Mesodermal cell (in vitro differentiated cells): ENCODE measurements around the gene ADGRD1.
"Not testable (repeated sequence)": the region's sequence is repeated elsewhere in the genome, so short reads cannot be mapped to it uniquely, and the experiment has no call there.

Experiments used
- H3K27ac ChIP-seq: 2 replicates; pipeline ENCODE4 v1.7.0; 2013; ENCODE audit warnings: mild to moderate bottlenecking, low read depth, low read length, moderate library complexity; ENCODE audit not compliant: severe bottlenecking
- H3K36me3 ChIP-seq: 2 replicates; pipeline ENCODE4 v1.7.1; 2013; ENCODE audit warnings: mild to moderate bottlenecking, low read length, moderate library complexity; ENCODE audit not compliant: control insufficient read depth, insufficient read depth
- H3K4me1 ChIP-seq: one replicate; pipeline ENCODE4 v1.7.1; 2013; ENCODE audit warnings: mild to moderate bottlenecking, low read length; ENCODE audit not compliant: insufficient read depth, control insufficient read depth, poor library complexity, severe bottlenecking
- H3K4me3 ChIP-seq: 2 replicates; pipeline ENCODE4 v1.7.0; 2013; ENCODE audit warnings: low read length, control low read depth, mild to moderate bottlenecking; ENCODE audit not compliant: insufficient read depth, poor library complexity, severe bottlenecking; ENCODE audit errors: extremely low read depth
- H3K9me3 ChIP-seq: 2 replicates; pipeline ENCODE4 v1.7.1; 2013; ENCODE audit warnings: mild to moderate bottlenecking, low read length, moderate library complexity; ENCODE audit not compliant: control insufficient read depth
- WGBS, 2 experiments: methylation state at CpG; one replicate each; pipeline ENCODE4 v1.1.5; 2013; ENCODE audit warnings: missing lambda C conversion rate in 2 of 2; ENCODE audit not compliant: insufficient coverage in 2 of 2; 5-methylcytosine and 5-hydroxymethylcytosine counted together

Gene ADGRD1

DNA sequence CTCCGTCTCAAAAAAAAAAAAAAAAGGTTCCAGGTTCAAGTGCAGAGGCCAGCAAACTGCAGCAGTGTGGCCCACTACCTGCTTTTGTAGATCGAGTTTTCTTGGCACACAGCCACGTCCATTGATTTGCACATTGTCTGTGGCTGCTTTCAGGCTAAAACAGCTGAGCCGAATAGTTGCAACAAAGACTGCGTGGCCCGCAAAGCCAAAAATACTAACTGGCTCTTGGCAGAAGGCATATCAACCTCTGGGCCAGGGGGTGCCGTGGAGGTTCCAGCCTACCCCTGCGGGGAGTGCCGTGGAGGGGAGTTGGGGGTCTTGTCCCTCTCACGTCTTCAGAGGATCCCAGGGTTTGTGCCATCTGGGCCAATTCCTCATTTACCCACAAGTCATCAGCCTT, 170.1 kb downstream of the ADGRD1 start:
- no peaks in the 10 kb centered on the region for H3K4me1 ChIP-seq
- no peak overlapping the region for H3K27ac ChIP-seq
- no peak overlapping the region for H3K4me3 ChIP-seq
- H3K9me3 ChIP-seq: no peaks in the 10 kb centered on the region
- H3K36me3 ChIP-seq: no peaks in the 10 kb centered on the region
- WGBS, 2 experiments: 92 to 95% methylated on average over 7 to 8 of the region's 10 CpGs

DNA sequence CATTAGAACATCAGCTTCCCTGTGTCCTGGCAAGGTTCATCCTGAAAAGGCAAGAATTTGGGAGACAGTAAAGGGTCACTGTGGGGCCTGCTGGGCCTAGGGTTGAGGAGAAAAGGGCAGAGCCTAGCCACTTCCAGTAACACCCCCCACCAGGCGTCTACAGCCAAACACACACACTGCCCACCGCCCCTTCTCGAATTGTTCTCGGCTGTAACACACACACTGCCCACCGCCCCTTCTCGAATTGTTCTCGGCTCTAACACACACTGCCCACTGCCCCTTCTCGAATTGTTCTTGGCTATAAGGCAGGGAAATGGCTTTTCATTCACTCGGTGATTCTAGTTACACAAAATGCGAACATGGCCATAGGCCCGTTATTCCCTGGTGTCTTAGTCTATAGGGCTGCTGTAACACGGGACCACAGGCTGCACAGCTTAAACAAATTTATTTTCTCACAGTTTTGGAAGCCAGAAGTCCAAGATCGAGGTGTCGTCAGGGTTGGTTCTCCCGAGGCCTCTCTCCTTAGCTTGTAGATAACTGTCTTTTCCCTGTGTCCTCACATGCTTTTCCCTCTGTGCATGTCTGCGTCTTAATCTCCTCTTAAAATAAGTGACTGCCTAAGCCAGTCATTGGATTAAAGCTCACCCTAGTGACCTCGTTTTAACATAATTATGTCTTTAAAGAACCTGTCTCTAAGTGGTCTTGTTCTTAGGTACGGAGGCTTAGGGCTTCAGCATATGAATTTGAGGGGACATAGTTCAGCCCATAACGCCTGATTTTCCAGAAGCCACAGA, 171.0 kb downstream of the ADGRD1 start:
- WGBS, 2 experiments: 84 to 93% methylated on average over 16 of the region's 19 CpGs

DNA sequence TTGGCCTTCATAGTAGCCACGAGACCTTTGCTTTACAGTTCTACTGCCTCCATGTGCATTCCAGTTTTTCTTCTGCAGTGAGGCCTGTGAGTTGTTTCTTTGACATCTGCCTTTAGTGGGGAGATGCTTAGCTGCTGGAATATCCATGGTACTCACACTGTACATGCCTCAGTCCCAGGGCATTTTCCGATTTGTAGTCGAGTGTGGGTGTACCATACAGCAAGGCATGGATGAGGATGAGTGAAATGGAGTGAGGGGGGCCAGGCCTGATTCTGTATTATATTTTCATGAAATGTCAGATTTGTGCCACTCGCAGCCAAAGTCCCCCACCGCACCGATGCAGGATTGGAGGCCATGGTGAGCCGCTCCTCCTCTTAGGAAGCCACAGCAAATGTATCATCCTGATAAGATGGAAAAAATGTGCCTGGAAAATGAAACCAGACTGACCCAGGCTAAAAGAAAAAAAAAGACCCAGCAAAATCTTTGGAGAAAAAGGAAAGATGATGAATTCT, 173.0 kb downstream of the ADGRD1 start:
- Histone ChIP-seq H3K9me3 (no peaks in the 10 kb centered on the region), H3K4me3 (no peak overlapping the region), H3K27ac (no peak overlapping the region), H3K4me1 (no peaks in the 10 kb centered on the region), H3K36me3 (no peaks in the 10 kb centered on the region)
- 93 to 100% methylated on average over 2 to 7 of the region's 7 CpGs for WGBS, 2 experiments

More for the DNA sequence above, 171.0 kb downstream of the ADGRD1 start:
- no peaks in the 10 kb centered on the region for H3K9me3 ChIP-seq
- H3K27ac ChIP-seq: no peak overlapping the region
- no peaks in the 10 kb centered on the region for H3K36me3 ChIP-seq
- H3K4me1 ChIP-seq: no peaks in the 10 kb centered on the region
- no peak overlapping the region for H3K4me3 ChIP-seq

- Histone ChIP-seq H3K4me3 (no peak overlapping the region), H3K36me3 (no peaks in the 10 kb centered on the region), H3K4me1 (no peaks in the 10 kb centered on the region), H3K9me3 (no peaks in the 10 kb centered on the region), H3K27ac (no peak overlapping the region)
- WGBS, 2 experiments: 100% methylated on average over 1 to 2 of the region's 6 CpGs
Measured at GRCh38 chr12:131128556-131128955, 174.8 kb downstream of the ADGRD1 start.

- not testable (repeated sequence) for H3K9me3 ChIP-seq, H3K27ac ChIP-seq, H3K4me3 ChIP-seq, H3K4me1 ChIP-seq, H3K36me3 ChIP-seq
- WGBS, 2 experiments: 90 to 93% methylated on average over 9 to 10 of the region's 20 CpGs
Measured at GRCh38 chr12:131128966-131129619, 175.4 kb downstream of the ADGRD1 start.

DNA sequence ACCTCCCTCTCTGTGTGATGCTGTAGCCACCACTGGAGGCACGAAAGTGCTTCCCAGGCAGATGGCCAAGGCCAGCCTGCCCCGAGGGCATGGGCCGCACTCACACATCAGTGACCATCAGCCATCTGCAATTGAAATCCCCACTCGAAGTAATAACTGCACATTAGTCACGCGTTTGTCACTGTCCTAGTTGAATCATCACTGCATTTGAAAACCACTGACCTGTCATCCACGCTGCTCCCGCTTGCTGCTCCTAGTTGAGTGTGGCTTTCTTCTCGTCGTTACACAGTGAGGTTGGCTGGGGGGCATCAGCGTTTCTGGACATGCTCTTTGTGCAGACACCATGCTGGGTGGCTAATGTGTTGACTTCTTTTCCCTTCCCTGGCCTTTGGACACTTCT, 176.1 kb downstream of the ADGRD1 start:
- Histone ChIP-seq H3K4me1 (no peaks in the 10 kb centered on the region), H3K36me3 (no peaks in the 10 kb centered on the region), H3K9me3 (no peaks in the 10 kb centered on the region), H3K4me3 (no peak overlapping the region), H3K27ac (no peak overlapping the region)
- 80 to 82% methylated on average over 9 to 10 of the region's 11 CpGs for WGBS, 2 experiments

DNA sequence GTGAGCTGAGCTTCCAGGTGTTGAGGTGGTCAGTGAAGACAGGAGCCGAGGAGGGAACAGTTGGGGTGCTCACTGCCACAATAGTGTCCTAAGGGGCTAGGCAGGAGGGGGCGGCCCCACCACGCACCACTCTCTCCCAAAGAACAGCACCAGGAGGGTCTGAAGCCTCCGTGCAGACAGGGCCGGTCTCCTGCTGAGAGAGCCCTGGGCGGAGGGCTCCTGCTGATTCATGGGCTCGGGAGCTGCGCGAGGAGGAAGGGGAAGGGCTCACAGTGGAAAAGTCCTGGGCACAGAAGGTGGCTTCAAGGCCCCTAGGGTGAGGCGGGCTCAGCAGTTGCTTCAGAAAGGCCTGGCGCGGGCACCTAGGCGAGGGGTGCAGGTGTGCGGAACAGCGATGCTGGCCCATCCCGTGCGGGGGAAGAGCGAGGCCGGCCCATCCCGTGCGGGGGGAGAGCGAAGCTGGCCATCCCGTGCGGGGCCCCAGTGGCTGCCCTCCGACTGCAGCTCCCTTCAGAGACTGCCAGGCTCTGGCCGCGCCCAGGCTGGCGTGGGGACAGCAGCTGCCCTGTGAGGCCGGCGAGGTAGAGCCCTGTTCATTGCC, 176.7 kb downstream of the ADGRD1 start:
- Histone ChIP-seq H3K9me3 (no peaks in the 10 kb centered on the region), H3K27ac (no peak overlapping the region), H3K36me3 (no peaks in the 10 kb centered on the region), H3K4me3 (no peak overlapping the region), H3K4me1 (no peaks in the 10 kb centered on the region)
- WGBS, 2 experiments: 91 to 92% methylated on average over 27 to 28 of the region's 30 CpGs

DNA sequence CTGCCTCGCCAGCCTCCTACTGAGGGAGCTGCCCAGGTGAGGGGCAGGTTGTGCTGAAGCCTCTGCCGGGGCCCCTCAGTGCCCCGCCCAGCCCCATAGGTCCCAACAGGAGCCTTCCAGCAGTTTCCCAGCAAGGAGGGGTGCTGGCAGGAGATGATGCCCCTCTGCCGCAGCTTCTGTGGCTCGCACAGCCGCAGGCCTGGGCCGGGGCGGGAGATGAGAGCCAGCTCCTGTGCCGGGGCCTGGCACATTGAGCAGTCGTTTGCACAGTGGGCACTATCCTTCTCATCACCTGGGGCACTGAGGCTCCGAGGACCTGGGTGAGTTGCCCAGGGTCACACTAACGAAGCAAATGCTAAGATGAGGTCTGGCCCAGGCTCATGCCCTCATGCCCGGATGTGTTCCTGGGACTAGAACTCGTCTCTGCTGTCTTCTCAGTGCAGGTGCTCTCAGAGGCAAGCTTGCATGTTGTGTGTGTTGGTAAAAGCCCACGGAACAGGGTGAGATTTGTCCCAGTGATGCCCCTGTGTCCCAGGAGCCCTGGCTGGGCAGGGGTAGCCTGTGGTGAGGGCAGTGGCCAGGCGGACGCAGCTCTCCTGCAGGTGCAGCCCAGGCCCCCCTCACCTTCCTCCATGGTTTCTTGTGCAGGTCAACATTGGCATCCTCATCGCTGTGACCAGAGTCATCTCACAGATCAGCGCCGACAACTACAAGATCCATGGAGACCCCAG, 177.5 kb downstream of the ADGRD1 start:
- H3K4me1 ChIP-seq: no peaks in the 10 kb centered on the region
- no peak overlapping the region for H3K27ac ChIP-seq
- no peaks in the 10 kb centered on the region for H3K36me3 ChIP-seq
- no peak overlapping the region for H3K4me3 ChIP-seq
- H3K9me3 ChIP-seq: no peaks in the 10 kb centered on the region
- 92 to 94% methylated on average over 15 to 17 of the region's 20 CpGs for WGBS, 2 experiments

DNA sequence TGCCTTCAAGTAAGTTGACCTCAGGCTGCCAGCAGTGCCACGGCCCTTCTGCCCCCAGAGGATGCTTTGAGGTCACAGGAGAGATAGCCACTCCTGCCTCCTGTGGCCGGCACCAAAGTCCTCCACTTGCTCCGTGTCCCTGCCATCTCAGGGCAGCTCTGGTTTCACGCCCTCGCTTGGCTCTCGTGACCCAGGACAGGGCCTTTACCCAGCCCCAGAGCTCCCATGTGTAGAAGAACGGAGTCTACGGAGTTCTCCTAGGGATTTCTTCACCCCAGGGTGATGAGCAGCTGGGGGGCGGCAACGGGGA, 178.1 kb downstream of the ADGRD1 start:
- Histone ChIP-seq H3K9me3 (no peaks in the 10 kb centered on the region), H3K27ac (no peak overlapping the region)

GRCh38 chr12:131132118-131132892, 178.6 kb downstream of the ADGRD1 start:
- 23 to 24% methylated on average over 24 to 25 of the region's 29 CpGs for WGBS, 2 experiments

More for the DNA sequence above, 178.1 kb downstream of the ADGRD1 start:
- Histone ChIP-seq H3K4me1 (no peaks in the 10 kb centered on the region), H3K4me3 (no peak overlapping the region), H3K36me3 (no peaks in the 10 kb centered on the region)
- WGBS, 2 experiments: 84 to 87% methylated on average over 10 of the region's 10 CpGs

More at GRCh38 chr12:131132118-131132892, 178.6 kb downstream of the ADGRD1 start:
- no peaks in the 10 kb centered on the region for H3K9me3 ChIP-seq
- no peaks in the 10 kb centered on the region for H3K36me3 ChIP-seq
- no peak overlapping the region for H3K27ac ChIP-seq
- no peaks in the 10 kb centered on the region for H3K4me1 ChIP-seq
- H3K4me3 ChIP-seq: no peak overlapping the region
